Karpas-422 (cell line): ENCODE measurements around the gene PRKCH. TPM values are rescaled to one million over a fixed set of nuclear protein-coding genes. Genes with fewer than 3 reads are reported as not detected.
"Not testable (repeated sequence)": the region's sequence is repeated elsewhere in the genome, so short reads cannot be mapped to it uniquely, and the experiment has no call there.

Source experiments
- DNase-seq: peaks from one replicate; pipeline ENCODE4 v3.0.0-alpha.2; 2015
- H2AFZ ChIP-seq: fragments of 200-600 bp; sonication (generic); 2 replicates; pipeline ENCODE4 v1.6.1; 2014; ENCODE audit warnings: antibody characterized with exemption, low read length, mixed read lengths
- H3K27ac ChIP-seq: fragments of 200-600 bp; sonication (generic); 2 replicates; pipeline ENCODE4 v1.5.1; 2014; ENCODE audit warnings: mild to moderate bottlenecking, low read length, moderate library complexity
- H3K27me3 ChIP-seq: fragments of 200-600 bp; sonication (generic); 2 replicates; pipeline ENCODE4 v1.6.1; 2014; ENCODE audit warnings: low read length, mixed read lengths
- H3K36me3 ChIP-seq: fragments of 200-600 bp; sonication (generic); 2 replicates; pipeline ENCODE4 v1.6.1; 2014; ENCODE audit warnings: low read length, mixed read lengths; ENCODE audit not compliant: insufficient read depth
- H3K4me1 ChIP-seq: fragments of 200-600 bp; sonication (generic); 2 replicates; pipeline ENCODE4 v1.6.1; 2014; ENCODE audit warnings: mild to moderate bottlenecking, low read length, mixed read lengths
- H3K4me2 ChIP-seq: fragments of 200-600 bp; sonication (generic); 2 replicates; pipeline ENCODE4 v1.6.1; 2014; ENCODE audit warnings: low read length, low read depth, mild to moderate bottlenecking; ENCODE audit not compliant: poor library complexity, severe bottlenecking
- H3K4me3 ChIP-seq: fragments of 200-600 bp; sonication (generic); 2 replicates; pipeline ENCODE4 v1.5.1; 2014; ENCODE audit warnings: mild to moderate bottlenecking, antibody characterized with exemption, low read length, mixed read lengths
- H3K79me2 ChIP-seq: fragments of 200-600 bp; sonication (generic); 2 replicates; pipeline ENCODE4 v1.6.1; 2014; ENCODE audit warnings: mild to moderate bottlenecking, low read length, mixed read lengths
- H3K9ac ChIP-seq: fragments of 200-600 bp; sonication (generic); 2 replicates; pipeline ENCODE4 v1.6.0; 2014; ENCODE audit warnings: low read length
- H3K9me2 ChIP-seq: fragments of 200-600 bp; sonication (generic), shearing (Covaris generic); replicated peaks from 2 replicates; pipeline ENCODE4 v1.6.0; 2014; ENCODE audit warnings: mild to moderate bottlenecking, low read length, moderate library complexity; ENCODE audit not compliant: insufficient read depth
- H3K9me3 ChIP-seq: fragments of 300-700, 200-600 bp; sonication (generic); 2 replicates; pipeline ENCODE4 v1.6.1; 2014; ENCODE audit warnings: low read length, mixed read lengths
- H4K20me1 ChIP-seq: fragments of 200-600 bp; sonication (generic); 2 replicates; pipeline ENCODE4 v1.6.1; 2014; ENCODE audit warnings: mild to moderate bottlenecking, antibody characterized with exemption, low read length, low read depth; ENCODE audit not compliant: insufficient read depth
- total RNA-seq: library from RNA; depleted of rRNA; stranded (reverse); fragments of >200 nt; shearing (Covaris generic); gene quantifications from 2 replicates; pipeline ENCODE4 v1.2.3, GENCODE V29; 2014; ENCODE audit warnings: low replicate concordance

The PRKCH gene
- total RNA-seq, 1 experiment from 2014 or later, result 7.0 TPM

- no peak overlapping the region for H3K4me2 ChIP-seq
- H3K27ac ChIP-seq, result no peak overlapping the region
- H3K79me2 ChIP-seq, result no peaks in the 10 kb centered on the region
- no peaks in the 10 kb centered on the region for H3K27me3 ChIP-seq
- H4K20me1 ChIP-seq, result no peaks in the 10 kb centered on the region
- H3K36me3 ChIP-seq, result no peaks in the 10 kb centered on the region
- no peak overlapping the region for H3K4me3 ChIP-seq
- H3K9me2 ChIP-seq, result no peaks in the 10 kb centered on the region
- DNase-seq, result no peak
- no peaks in the 10 kb centered on the region for H3K9me3 ChIP-seq
- no peak overlapping the region for H3K9ac ChIP-seq
- no peaks in the 10 kb centered on the region for H3K4me1 ChIP-seq
- no peak overlapping the region for H2AFZ ChIP-seq
Observed at GRCh38 chr14:61524211-61524806, 202.9 kb downstream of the PRKCH start.

GRCh38 chr14:61524936-61525292 lies 203.5 kb downstream of the PRKCH start:
- Histone ChIP-seq H2AFZ (no peak overlapping the region), H3K9me2 (no peaks in the 10 kb centered on the region), H4K20me1 (no peaks in the 10 kb centered on the region), H3K9ac (no peak overlapping the region), H3K27ac (no peak overlapping the region), H3K27me3 (no peaks in the 10 kb centered on the region), H3K4me2 (no peak overlapping the region), H3K4me3 (no peak overlapping the region), H3K4me1 (no peaks in the 10 kb centered on the region), H3K9me3 (no peaks in the 10 kb centered on the region), H3K36me3 (no peaks in the 10 kb centered on the region), H3K79me2 (no peaks in the 10 kb centered on the region)
- no peak for DNase-seq

- Histone ChIP-seq H3K36me3 (no peaks in the 10 kb centered on the region), H3K27ac (no peak overlapping the region), H3K4me2 (no peak overlapping the region), H3K4me3 (no peak overlapping the region), H3K9me3 (no peaks in the 10 kb centered on the region), H3K79me2 (no peaks in the 10 kb centered on the region), H3K4me1 (no peaks in the 10 kb centered on the region), H3K9ac (no peak overlapping the region), H3K27me3 (no peaks in the 10 kb centered on the region), H3K9me2 (no peaks in the 10 kb centered on the region), H2AFZ (no peak overlapping the region), H4K20me1 (no peaks in the 10 kb centered on the region)
- DNase-seq, result no peak
Observed at GRCh38 chr14:61525293-61526011, 204.1 kb downstream of the PRKCH start.

GRCh38 chr14:61526405-61527312 lies 205.3 kb downstream of the PRKCH start:
- Histone ChIP-seq H3K9me2 (no peaks in the 10 kb centered on the region), H3K9me3 (no peaks in the 10 kb centered on the region), H3K27me3 (no peaks in the 10 kb centered on the region), H4K20me1 (no peaks in the 10 kb centered on the region), H3K4me1 (no peaks in the 10 kb centered on the region; the same call in 1 of the 2 replicates), H3K9ac (no peak overlapping the region), H3K36me3 (no peaks in the 10 kb centered on the region), H3K4me3 (no peak overlapping the region), H3K79me2 (no peaks in the 10 kb centered on the region), H3K27ac (no peak overlapping the region), H2AFZ (no peak overlapping the region), H3K4me2 (no peak overlapping the region)
- DNase-seq, result no peak

GRCh38 chr14:61527325-61528100 lies 206.1 kb downstream of the PRKCH start:
- Histone ChIP-seq H3K36me3 (no peaks in the 10 kb centered on the region), H3K27ac (no peak overlapping the region)

GRCh38 chr14:61528591-61529021 lies 207.2 kb downstream of the PRKCH start:
- Histone ChIP-seq H3K36me3 (no peaks in the 10 kb centered on the region), H2AFZ (no peak overlapping the region), H3K79me2 (no peaks in the 10 kb centered on the region), H3K4me3 (no peak overlapping the region), H3K4me1 (peaks cover 12% of the 10 kb centered on the region), H3K9me3 (no peaks in the 10 kb centered on the region), H4K20me1 (no peaks in the 10 kb centered on the region), H3K27ac (no peak overlapping the region), H3K9ac (no peak overlapping the region), H3K27me3 (no peaks in the 10 kb centered on the region), H3K4me2 (no peak overlapping the region), H3K9me2 (no peaks in the 10 kb centered on the region)
- no peak for DNase-seq

More at GRCh38 chr14:61527325-61528100, 206.1 kb downstream of the PRKCH start:
- H3K9me2 ChIP-seq, result no peaks in the 10 kb centered on the region
- no peak overlapping the region for H3K9ac ChIP-seq
- no peaks in the 10 kb centered on the region for H3K79me2 ChIP-seq
- peaks cover 8% of the 10 kb centered on the region for H3K4me1 ChIP-seq
- no peaks in the 10 kb centered on the region for H4K20me1 ChIP-seq
- no peak overlapping the region for H3K4me3 ChIP-seq
- no peaks in the 10 kb centered on the region for H3K27me3 ChIP-seq
- H3K4me2 ChIP-seq, result no peak overlapping the region
- DNase-seq, result no peak
- H3K9me3 ChIP-seq, result no peaks in the 10 kb centered on the region
- H2AFZ ChIP-seq, result no peak overlapping the region

- H4K20me1 ChIP-seq, H3K9me2 ChIP-seq, DNase-seq, H3K9me3 ChIP-seq, H3K9ac ChIP-seq, H3K4me2 ChIP-seq, H3K79me2 ChIP-seq, H2AFZ ChIP-seq, H3K4me3 ChIP-seq, H3K27ac ChIP-seq, H3K27me3 ChIP-seq, H3K36me3 ChIP-seq: not testable (repeated sequence)
- peaks cover 12% of the 10 kb centered on the region for H3K4me1 ChIP-seq
Observed at GRCh38 chr14:61529360-61529759, 208.0 kb downstream of the PRKCH start.
